DMS53 treated with DMSO at 0.1 percent for 48 hours (cell line): ENCODE data around the gene GAB3.

Experiments
- DNase-seq: peaks from one replicate; lab custom pipeline; 2025; ENCODE audit not compliant: unreplicated experiment; lab: John Stamatoyannopoulos, UW

The GAB3 gene

GRCh38 chrX:154751669-154752271 is 893 bp upstream of the GAB3 start:
- no peak for DNase-seq

GRCh38 chrX:154751203-154751668 is 359 bp upstream of the GAB3 start:
- no peak for DNase-seq

GRCh38 chrX:154749856-154750255 is 1.0 kb downstream of the GAB3 start:
- no peak for DNase-seq

- peak; percentile 52 for DNase-seq
Measured at GRCh38 chrX:154748712-154749339, 2.1 kb downstream of the GAB3 start.

GRCh38 chrX:154742613-154743012 is 8.3 kb downstream of the GAB3 start:
- no peak for DNase-seq

GRCh38 chrX:154739952-154740465 is 10.9 kb downstream of the GAB3 start:
- DNase-seq, result no peak

- no peak for DNase-seq
Measured at GRCh38 chrX:154738011-154738738, 12.7 kb downstream of the GAB3 start.

- DNase-seq, result no peak
Measured at GRCh38 chrX:154737136-154737535, 13.7 kb downstream of the GAB3 start.

GRCh38 chrX:154735695-154736393 is 15.0 kb downstream of the GAB3 start:
- no peak for DNase-seq

- DNase-seq, result no peak
Measured at GRCh38 chrX:154734061-154734781, 16.7 kb downstream of the GAB3 start.

- DNase-seq, result no peak
Measured at GRCh38 chrX:154733066-154733425, 17.8 kb downstream of the GAB3 start.

- DNase-seq, result no peak
Measured at GRCh38 chrX:154732421-154733065, 18.3 kb downstream of the GAB3 start.

- DNase-seq, result no peak
Measured at GRCh38 chrX:154731881-154732280, 19.0 kb downstream of the GAB3 start.

- no peak for DNase-seq
Measured at GRCh38 chrX:154731184-154731583, 19.7 kb downstream of the GAB3 start.

GRCh38 chrX:154730253-154730891 is 20.5 kb downstream of the GAB3 start:
- no peak for DNase-seq

- DNase-seq, result no peak
Measured at GRCh38 chrX:154729439-154729838, 21.4 kb downstream of the GAB3 start.

- no peak for DNase-seq
Measured at GRCh38 chrX:154728431-154729190, 22.3 kb downstream of the GAB3 start.

- no peak for DNase-seq
Measured at GRCh38 chrX:154727871-154728270, 23.0 kb downstream of the GAB3 start.

GRCh38 chrX:154727418-154727817 is 23.5 kb downstream of the GAB3 start:
- DNase-seq, result no peak
